Epithelial cell of esophagus (primary cell): Measurements from ENCODE around the gene CD7.
A peak's percentile ranks its signal among the peaks of the same experiment; 100 is the strongest.

Experiments
- DNase-seq: peaks from one replicate; pipeline ENCODE4 v3.0.0; 2010; ENCODE audit warnings: low read depth
- H3K4me3 ChIP-seq: 2 replicates; pipeline ENCODE4 v1.5.1; 2011; ENCODE audit warnings: mild to moderate bottlenecking, low read length, control low read depth
- CTCF ChIP-seq: IDR thresholded peaks from 2 replicates; pipeline ENCODE4 v1.5.1; 2011; ENCODE audit warnings: low read depth, mild to moderate bottlenecking, low read length, control low read depth, inconsistent platforms; ENCODE audit not compliant: insufficient read depth; ENCODE audit errors: missing control alignments

Gene CD7

DNA sequence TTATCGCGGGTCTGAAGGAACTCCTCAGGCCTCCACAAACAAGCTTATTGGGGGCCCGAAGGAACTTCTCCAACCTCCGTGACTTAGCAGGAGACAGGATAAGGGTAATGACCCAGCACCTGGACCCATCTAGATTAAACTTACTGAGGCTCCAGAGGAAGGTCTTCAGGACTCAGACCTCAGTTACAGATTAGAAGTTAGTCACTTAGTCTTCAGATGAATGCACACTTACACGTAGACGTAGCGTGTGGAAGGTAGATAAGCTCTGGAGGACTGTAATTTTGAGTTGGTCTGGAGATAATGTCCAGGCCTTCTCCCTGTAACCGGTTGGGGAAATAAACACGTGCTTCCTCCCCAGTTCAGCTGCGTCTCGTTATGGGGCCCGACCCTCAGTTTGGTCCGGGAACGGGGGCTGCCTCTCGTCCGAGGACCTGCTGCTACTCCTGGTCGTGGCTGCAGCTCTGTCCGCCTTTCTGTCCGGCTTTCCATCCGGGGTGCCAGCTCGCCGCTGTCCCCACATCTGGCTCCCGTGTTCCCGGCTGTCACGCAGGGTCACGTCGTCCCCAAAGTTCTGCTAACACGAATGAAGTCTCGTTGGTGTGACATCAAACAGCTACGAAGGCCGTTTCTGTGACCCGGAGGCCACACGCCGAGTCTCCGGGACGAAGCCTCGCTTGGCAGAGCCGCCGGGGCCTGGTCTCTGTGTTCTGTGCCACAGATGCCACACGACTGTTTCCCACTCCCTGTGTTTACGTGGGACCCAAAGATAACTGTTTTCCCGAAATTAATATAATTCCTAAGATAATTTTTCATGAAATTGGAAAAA is 28.0 kb upstream of the CD7 start:
- H3K4me3 ChIP-seq, result no peak overlapping the region
- no peak for TF ChIP-seq CTCF
- DNase-seq, result no peak

- no peak for DNase-seq
- H3K4me3 ChIP-seq, result no peak overlapping the region
- TF ChIP-seq CTCF, result no peak
Measured at GRCh38 chr17:82344175-82344907, 26.9 kb upstream of the CD7 start.

GRCh38 chr17:82343560-82343959 is 26.2 kb upstream of the CD7 start:
- no peak for DNase-seq
- no peak for TF ChIP-seq CTCF
- H3K4me3 ChIP-seq, result no peak overlapping the region

GRCh38 chr17:82342361-82343079 is 25.1 kb upstream of the CD7 start:
- no peak overlapping the region for H3K4me3 ChIP-seq
- no peak for DNase-seq
- TF ChIP-seq CTCF, result no peak

DNA sequence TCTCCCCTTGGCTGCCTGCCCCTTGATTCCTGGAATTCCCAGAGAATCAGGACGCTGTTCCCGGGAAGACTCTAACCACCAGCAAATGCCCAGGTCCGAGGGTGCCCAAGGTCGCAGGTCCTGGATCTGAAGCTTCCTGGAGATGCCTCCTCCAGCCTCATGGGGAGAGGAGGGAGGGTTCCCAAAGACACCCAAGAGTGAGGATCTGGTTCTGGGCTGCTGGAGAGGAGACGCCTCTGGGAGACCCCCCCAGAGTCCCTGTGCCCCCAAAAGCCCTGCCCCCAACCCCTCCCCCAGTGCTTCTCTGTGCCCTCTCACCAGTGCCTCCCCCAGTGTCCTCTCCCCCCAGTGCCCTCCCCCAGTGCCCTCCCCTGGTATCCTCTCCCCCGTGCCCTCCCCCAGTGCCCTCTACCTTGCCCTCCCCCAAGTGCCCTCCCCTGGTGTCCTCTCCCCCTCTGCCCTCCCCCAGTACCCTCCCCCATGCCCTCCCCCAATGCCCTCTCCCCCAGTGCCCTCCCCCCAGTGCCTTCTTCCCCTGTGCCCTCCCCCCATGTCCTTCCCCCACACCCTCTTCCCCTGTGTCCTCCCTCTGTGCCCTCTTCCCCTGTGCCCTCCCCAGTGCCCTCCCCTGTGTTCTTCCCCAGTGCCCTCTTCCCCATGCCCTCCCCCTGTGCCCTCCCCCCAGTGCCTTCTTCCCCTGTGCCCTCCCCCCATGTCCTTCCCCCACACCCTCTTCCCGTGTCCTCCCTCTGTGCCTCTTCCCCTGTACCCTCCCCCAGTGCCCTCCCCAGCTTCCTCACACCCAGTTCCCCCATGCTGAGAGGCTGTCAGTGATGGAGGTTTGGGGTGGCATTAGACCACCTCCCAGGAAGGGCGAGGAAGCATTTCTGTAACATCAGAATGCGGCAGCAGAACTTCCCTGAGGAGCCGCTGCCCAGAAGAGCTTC is 22.5 kb upstream of the CD7 start:
- peak overlapping the region; percentile 34 for H3K4me3 ChIP-seq
- no peak for DNase-seq
- no peak for TF ChIP-seq CTCF
